22Rv1 (cell line): ENCODE data around the gene PTPRE.

ENCODE experiments used
- H3K27ac ChIP-seq: fragments of 450-650 bp; 2 replicates; pipeline ENCODE4 v1.5.1; 2017
- CTCF ChIP-seq: fragments of 450-650 bp; IDR thresholded peaks from 2 replicates; pipeline ENCODE4 v1.5.1; 2017; ENCODE audit warnings: mild to moderate bottlenecking
- ZFX ChIP-seq: fragments of 450-650 bp; IDR thresholded peaks from 2 replicates; pipeline ENCODE4 v1.6.1; 2017; ENCODE audit warnings: antibody characterized with exemption, borderline replicate concordance

Gene PTPRE

DNA sequence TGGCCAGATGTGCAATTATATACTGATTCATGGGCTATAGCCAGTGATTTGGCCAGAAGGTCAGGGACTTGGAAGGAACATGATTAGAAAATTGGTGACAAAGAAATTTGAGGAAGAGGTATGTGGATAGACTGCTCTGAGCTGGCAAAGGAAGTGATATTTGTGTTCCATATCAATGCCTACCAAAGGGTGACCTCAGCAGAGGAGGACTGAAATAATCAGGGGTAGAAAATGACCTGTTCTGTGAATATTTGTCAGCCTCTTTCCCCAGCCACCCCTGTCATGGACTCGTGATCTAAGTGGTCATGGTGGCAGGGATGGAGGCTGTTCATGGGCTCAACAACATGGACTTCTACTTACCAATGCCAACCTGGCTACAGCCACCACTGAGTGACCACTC lies 47.0 kb downstream of the PTPRE start:
- no peak for TF ChIP-seq CTCF
- no peak overlapping the region for H3K27ac ChIP-seq

DNA sequence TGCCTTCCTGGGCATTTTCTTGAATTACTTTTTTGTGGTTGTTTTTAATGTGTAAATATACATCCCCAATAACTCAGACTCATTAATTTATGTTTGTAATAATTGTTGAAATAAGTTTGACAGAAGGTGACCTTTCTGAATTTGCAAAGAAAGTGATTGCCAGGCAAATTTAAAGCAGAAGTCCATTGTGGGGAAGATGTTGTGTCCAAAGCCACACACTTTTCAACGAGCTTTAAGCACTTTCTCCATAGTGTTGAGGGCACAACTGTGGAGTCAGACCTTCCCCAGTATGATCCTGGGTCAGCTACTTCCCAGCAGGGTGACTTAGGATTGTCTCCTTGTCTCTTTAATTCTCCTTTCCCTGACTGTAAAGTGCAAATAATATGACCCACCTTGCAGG lies 52.5 kb downstream of the PTPRE start:
- no peak overlapping the region for H3K27ac ChIP-seq
- TF ChIP-seq ZFX = no peak
- TF ChIP-seq CTCF = no peak

GRCh38 chr10:127961071-127961470 lies 54.2 kb downstream of the PTPRE start:
- TF ChIP-seq ZFX = no peak
- TF ChIP-seq CTCF = no peak
- H3K27ac ChIP-seq = no peak overlapping the region

- TF ChIP-seq CTCF = no peak
- TF ChIP-seq ZFX = no peak
- H3K27ac ChIP-seq = no peak overlapping the region
Observed at GRCh38 chr10:127962205-127962604, 55.3 kb downstream of the PTPRE start.

GRCh38 chr10:127963136-127963535 lies 56.2 kb downstream of the PTPRE start:
- TF ChIP-seq CTCF (no peak), ZFX (no peak)
- no peak overlapping the region for H3K27ac ChIP-seq

DNA sequence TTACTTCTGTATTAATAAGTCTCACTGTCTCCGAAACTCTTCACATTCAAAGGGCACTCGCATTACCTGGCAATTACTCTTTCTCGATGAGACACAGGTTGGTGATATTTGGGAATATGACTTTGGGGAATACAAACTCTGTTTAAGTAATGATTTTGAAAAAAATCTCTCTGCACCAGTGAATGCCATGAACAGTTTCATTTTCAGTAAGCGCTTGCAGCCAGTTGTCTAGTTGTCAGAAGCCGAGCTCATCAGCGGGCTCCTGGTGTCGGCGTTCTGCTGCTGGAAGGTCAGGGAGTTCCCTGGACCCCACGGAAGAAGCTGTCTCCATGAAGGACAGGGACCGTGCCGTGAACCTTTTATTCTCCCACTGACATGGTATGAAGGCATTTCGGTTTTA lies 57.7 kb downstream of the PTPRE start:
- no peak overlapping the region for H3K27ac ChIP-seq

DNA sequence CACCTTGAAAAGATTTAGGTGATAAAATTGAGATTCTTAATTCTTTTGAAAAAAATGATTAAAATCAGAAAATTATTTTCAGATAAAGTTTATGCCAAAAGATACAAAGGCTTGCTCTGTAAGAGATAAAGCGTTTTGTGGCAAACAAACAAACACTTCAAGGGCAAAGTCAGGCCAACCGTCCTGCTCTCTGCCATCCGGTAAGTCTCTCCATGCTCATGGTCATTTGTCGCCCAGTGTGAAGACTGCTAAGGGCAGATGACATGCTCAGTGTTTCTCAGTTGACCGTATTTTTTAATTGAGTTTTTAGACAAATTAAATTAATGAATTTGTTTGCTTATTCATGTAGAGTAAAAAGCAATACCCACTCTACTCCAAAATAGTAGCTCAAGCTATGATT lies 60.0 kb downstream of the PTPRE start:
- TF ChIP-seq CTCF (no peak), ZFX (no peak)
- no peak overlapping the region for H3K27ac ChIP-seq

More for the DNA sequence above, 57.7 kb downstream of the PTPRE start:
- no peak for TF ChIP-seq CTCF
- no peak for TF ChIP-seq ZFX
